Activated CD4-positive, alpha-beta memory T cell treated with anti-CD3 and anti-CD28 coated beads, Interleukin-2, amount 10 ng/mL, durations not matched to agents 7 days and 5 days (primary cell): ENCODE measurements around the gene AGAP1. TPM values are rescaled to one million over a fixed set of nuclear protein-coding genes. Genes with fewer than 3 reads are reported as not detected.
"Not testable (repeated sequence)": the region's sequence is repeated elsewhere in the genome, so short reads cannot be mapped to it uniquely, and the experiment has no call there.

Experiments
- CTCF ChIA-PET: fragments of 350-600 bp; sonication (Branson Sonifier 250); formaldehyde crosslinking; loops from one replicate; lab custom pipeline; 2021; ENCODE audit warnings: antibody characterized with exemption, inconsistent platforms; lab: Charles Lee
- POLR2A ChIA-PET: fragments of 350-600 bp; sonication (Branson Sonifier 250); formaldehyde crosslinking; loops from one replicate; lab custom pipeline; 2021; ENCODE audit warnings: antibody characterized with exemption; lab: Charles Lee
- DNase-seq: peaks from one replicate; pipeline ENCODE4 v3.0.0-alpha.2; 2020
- H3K27ac Mint-ChIP-seq: one replicate; pipeline ENCODE4 v1.8.0; 2021; ENCODE audit warnings: mild to moderate bottlenecking, mixed read lengths
- H3K27me3 Mint-ChIP-seq: one replicate; pipeline ENCODE4 v1.8.0; 2021; ENCODE audit warnings: mixed read lengths
- H3K36me3 Mint-ChIP-seq: one replicate; pipeline ENCODE4 v1.8.0; 2021; ENCODE audit warnings: low read depth, mixed read lengths
- H3K4me1 Mint-ChIP-seq: one replicate; pipeline ENCODE4 v1.8.0; 2021; ENCODE audit warnings: mixed read lengths
- H3K4me3 Mint-ChIP-seq: one replicate; pipeline ENCODE4 v1.8.0; 2021; ENCODE audit warnings: mild to moderate bottlenecking, mixed read lengths
- H3K9me3 Mint-ChIP-seq: one replicate; pipeline ENCODE4 v1.8.0; 2021; ENCODE audit warnings: mixed read lengths
- total RNA-seq, 2 experiments: library from RNA; stranded (reverse); gene quantifications; one replicate each; pipeline ENCODE4 v1.2.3, GENCODE V29; 2021

Gene AGAP1
- total RNA-seq, 2 experiments from 2014 or later: 1.1 to 1.2 TPM

DNA sequence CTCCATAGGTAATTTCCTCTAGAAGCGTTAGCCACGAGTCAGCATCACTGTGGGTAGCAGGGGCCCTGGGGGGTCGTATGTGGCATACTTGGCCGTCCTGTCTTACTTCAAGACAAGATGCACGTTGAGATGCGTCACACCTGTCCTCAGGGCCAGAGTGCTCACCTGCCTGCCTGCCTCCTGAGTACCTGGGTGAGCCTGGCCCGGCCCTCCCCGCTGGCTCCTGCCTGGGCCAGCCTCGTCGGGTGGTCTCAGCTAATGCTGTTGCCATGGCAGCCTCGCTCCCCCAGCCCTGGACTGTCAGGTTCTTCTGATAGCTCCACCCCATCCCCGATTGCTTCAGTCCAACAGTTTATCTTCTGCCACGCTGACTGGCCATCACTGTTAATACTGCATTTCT, 441.9 kb downstream of the AGAP1 start:
- no peaks in the 10 kb centered on the region for H3K4me1 Mint-ChIP-seq
- no peaks in the 10 kb centered on the region for H3K36me3 Mint-ChIP-seq
- CTCF ChIA-PET: interaction anchor here (1.0 to 1.4 kb wide), 2 partner anchors 157 to 159 kb away, joined by 3 read pairs; no protein-coding TSS in a partner anchor
- H3K27me3 Mint-ChIP-seq: no peaks in the 10 kb centered on the region
- peaks cover 8% of the 10 kb centered on the region for H3K9me3 Mint-ChIP-seq
- POLR2A ChIA-PET: no interaction called here
- H3K27ac Mint-ChIP-seq: no peak overlapping the region
- no peak for DNase-seq
- no peak overlapping the region for H3K4me3 Mint-ChIP-seq

GRCh38 chr2:235936493-235936892, 442.6 kb downstream of the AGAP1 start:
- ChIA-PET POLR2A (no interaction called here), CTCF (interaction anchor here (0.6 to 1.4 kb wide), 5 partner anchors 15 to 205 kb away, joined by 3 to 4 read pairs (median 3); no protein-coding TSS in a partner anchor)
- no peak for DNase-seq
- H3K27me3 Mint-ChIP-seq: no peaks in the 10 kb centered on the region
- H3K36me3 Mint-ChIP-seq: no peaks in the 10 kb centered on the region
- H3K9me3 Mint-ChIP-seq: peaks cover 8% of the 10 kb centered on the region
- no peaks in the 10 kb centered on the region for H3K4me1 Mint-ChIP-seq
- no peak overlapping the region for H3K27ac Mint-ChIP-seq
- no peak overlapping the region for H3K4me3 Mint-ChIP-seq

DNA sequence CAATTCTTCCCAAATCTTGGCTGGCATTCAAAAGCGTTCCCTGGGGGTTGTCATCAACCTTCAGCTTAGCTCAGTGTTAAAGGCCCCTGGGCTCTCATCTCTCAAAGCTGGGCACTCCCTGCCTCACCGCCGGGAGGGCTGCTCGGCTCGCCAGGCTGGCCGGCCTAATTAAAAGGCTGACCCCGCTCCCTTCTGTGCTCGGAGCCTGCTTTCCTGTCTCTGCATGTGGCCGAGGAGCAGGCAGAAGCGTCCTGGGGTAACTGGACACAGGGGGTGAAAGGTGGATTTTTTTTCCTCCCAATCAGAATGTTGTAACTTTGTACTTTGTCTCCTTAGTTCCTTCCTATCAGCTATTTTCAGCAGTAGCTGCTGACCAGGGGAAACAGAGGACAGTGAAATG, 443.2 kb downstream of the AGAP1 start:
- no peak overlapping the region for H3K27ac Mint-ChIP-seq
- POLR2A ChIA-PET: no interaction called here
- H3K36me3 Mint-ChIP-seq: no peaks in the 10 kb centered on the region
- CTCF ChIA-PET: interaction anchor here (0.6 to 1.1 kb wide), 3 partner anchors 14 to 206 kb away, joined by 3 to 4 read pairs (median 3); no protein-coding TSS in a partner anchor
- H3K27me3 Mint-ChIP-seq: no peaks in the 10 kb centered on the region
- H3K9me3 Mint-ChIP-seq: peaks cover 8% of the 10 kb centered on the region
- no peak overlapping the region for H3K4me3 Mint-ChIP-seq
- H3K4me1 Mint-ChIP-seq: no peaks in the 10 kb centered on the region
- DNase-seq: no peak

GRCh38 chr2:235937526-235937925, 443.7 kb downstream of the AGAP1 start:
- no peaks in the 10 kb centered on the region for H3K36me3 Mint-ChIP-seq
- H3K4me1 Mint-ChIP-seq: no peaks in the 10 kb centered on the region
- CTCF ChIA-PET: no interaction called here
- H3K27me3 Mint-ChIP-seq: no peaks in the 10 kb centered on the region
- peaks cover 8% of the 10 kb centered on the region for H3K9me3 Mint-ChIP-seq
- no peak overlapping the region for H3K27ac Mint-ChIP-seq
- POLR2A ChIA-PET: no interaction called here
- no peak overlapping the region for H3K4me3 Mint-ChIP-seq
- no peak for DNase-seq

DNA sequence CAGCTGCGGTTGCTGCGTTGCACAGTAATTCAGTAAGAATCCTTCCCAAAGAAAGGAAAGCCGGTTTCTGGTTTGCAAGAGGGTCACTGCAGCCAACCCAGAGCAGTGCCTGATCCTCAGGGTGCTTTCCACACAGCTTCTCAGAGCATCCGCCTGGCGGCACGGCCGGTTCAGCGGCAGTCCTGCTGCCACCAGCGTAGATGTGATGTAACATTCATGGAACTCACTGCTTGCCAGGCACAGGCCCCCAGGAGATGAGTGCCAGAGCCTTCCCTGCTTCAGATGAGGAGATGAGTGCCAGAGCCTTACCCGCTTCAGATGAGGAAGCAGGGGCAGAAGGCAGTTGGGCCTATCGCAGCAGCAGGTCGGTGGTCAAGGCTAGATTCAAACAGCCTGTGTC, 444.1 kb downstream of the AGAP1 start:
- CTCF ChIA-PET: no interaction called here
- Mint-ChIP-seq H3K36me3 (no peaks in the 10 kb centered on the region), H3K9me3 (peaks cover 8% of the 10 kb centered on the region), H3K4me3 (no peak overlapping the region), H3K27me3 (no peaks in the 10 kb centered on the region), H3K27ac (no peak overlapping the region), H3K4me1 (no peaks in the 10 kb centered on the region)
- no peak for DNase-seq
- POLR2A ChIA-PET: no interaction called here

DNA sequence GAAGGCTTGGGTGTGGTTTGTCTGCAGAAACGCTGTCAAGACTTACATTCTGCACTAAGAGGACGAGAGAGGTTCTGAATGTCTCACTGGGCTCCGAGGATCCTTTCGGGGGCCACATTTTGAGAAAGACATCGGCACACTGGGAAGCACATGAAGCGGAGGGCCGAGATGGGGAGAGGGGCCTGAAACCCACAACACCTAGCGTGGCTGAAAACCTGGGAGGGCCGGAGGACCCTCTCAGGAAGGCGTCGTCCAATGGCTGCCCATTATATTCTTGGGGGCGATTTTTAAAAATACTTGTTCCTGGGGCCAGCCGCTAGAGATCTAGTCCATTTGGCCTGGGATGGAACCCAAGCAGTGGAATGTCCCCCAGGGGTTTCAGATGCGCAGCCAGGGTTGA, 444.8 kb downstream of the AGAP1 start:
- no peak overlapping the region for H3K27ac Mint-ChIP-seq
- CTCF ChIA-PET: no interaction called here
- H3K36me3 Mint-ChIP-seq: no peaks in the 10 kb centered on the region
- POLR2A ChIA-PET: no interaction called here
- peaks cover 8% of the 10 kb centered on the region for H3K9me3 Mint-ChIP-seq
- no peaks in the 10 kb centered on the region for H3K4me1 Mint-ChIP-seq
- H3K4me3 Mint-ChIP-seq: no peak overlapping the region
- H3K27me3 Mint-ChIP-seq: no peaks in the 10 kb centered on the region
- no peak for DNase-seq

DNA sequence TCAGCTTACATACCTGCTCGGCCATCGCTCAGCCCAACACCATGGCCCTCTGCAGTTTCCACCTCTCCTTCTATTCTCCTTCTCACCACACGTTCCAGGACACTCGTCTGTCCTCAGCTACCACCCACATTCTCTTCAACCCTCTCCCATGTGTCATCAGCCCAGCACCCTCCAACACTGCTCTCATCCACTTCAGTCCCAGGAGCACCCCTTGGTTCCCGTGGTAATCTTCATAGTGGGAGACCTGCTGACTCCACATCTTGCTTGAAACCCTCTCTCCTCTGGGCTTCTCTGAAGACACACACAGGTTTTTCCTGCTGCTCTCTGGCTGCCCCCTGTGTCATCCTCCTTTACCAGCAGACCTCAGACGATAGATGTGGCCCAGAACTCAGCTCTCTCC, 445.6 kb downstream of the AGAP1 start:
- peaks cover 8% of the 10 kb centered on the region for H3K9me3 Mint-ChIP-seq
- no peak for DNase-seq
- no peaks in the 10 kb centered on the region for H3K36me3 Mint-ChIP-seq
- H3K4me1 Mint-ChIP-seq: no peaks in the 10 kb centered on the region
- no peaks in the 10 kb centered on the region for H3K27me3 Mint-ChIP-seq
- no peak overlapping the region for H3K4me3 Mint-ChIP-seq
- H3K27ac Mint-ChIP-seq: no peak overlapping the region
- CTCF ChIA-PET: no interaction called here
- POLR2A ChIA-PET: no interaction called here

DNA sequence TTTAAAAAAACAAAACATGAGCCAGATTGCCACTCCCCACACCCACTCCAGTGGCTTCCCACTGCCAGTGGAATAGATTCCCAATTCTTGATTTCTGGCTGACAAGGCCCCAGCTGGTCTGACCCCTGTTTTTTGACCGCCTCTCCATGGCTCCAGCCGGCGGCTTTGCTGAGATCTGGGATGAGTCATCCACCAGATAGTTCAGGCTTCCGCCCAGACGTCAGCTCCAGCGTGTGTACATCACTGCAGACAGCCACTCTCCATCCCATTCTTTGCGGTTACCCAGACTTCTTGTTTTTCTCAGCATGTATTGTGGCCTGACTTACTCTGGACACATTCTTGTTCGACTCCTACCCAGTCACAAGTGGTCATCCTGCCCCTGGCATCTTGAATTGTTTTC, 446.5 kb downstream of the AGAP1 start:
- ChIA-PET POLR2A (no interaction called here), CTCF (no interaction called here)
- Mint-ChIP-seq H3K27me3 (no peaks in the 10 kb centered on the region), H3K36me3 (no peaks in the 10 kb centered on the region), H3K27ac (no peak overlapping the region), H3K4me3 (no peak overlapping the region), H3K4me1 (no peaks in the 10 kb centered on the region), H3K9me3 (peaks cover 8% of the 10 kb centered on the region)
- no peak for DNase-seq

DNA sequence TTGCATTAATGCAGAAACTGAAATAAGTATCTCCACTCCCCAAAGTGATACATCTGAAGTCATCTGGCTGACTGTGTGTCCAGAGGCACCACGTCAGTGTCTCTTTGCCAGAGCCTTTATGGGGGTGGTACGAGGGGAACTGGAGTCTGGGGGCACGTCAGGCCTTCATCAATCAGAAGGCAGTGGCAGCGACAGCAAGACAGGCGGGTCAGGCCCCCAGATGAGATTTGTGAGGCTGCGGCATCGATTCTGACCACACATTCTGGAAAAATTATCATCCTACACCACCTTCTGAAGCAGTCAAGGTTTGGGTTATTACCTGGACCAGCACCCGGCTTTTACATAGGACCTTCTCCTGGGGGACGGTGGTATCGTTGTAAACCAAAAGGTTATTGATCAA, 450.7 kb downstream of the AGAP1 start:
- no peaks in the 10 kb centered on the region for H3K4me1 Mint-ChIP-seq
- H3K4me3 Mint-ChIP-seq: no peak overlapping the region
- H3K27me3 Mint-ChIP-seq: peaks cover 6% of the 10 kb centered on the region
- no peaks in the 10 kb centered on the region for H3K36me3 Mint-ChIP-seq
- H3K27ac Mint-ChIP-seq: no peak overlapping the region
- DNase-seq: no peak
- ChIA-PET CTCF (no interaction called here), POLR2A (no interaction called here)
- H3K9me3 Mint-ChIP-seq: no peaks in the 10 kb centered on the region

DNA sequence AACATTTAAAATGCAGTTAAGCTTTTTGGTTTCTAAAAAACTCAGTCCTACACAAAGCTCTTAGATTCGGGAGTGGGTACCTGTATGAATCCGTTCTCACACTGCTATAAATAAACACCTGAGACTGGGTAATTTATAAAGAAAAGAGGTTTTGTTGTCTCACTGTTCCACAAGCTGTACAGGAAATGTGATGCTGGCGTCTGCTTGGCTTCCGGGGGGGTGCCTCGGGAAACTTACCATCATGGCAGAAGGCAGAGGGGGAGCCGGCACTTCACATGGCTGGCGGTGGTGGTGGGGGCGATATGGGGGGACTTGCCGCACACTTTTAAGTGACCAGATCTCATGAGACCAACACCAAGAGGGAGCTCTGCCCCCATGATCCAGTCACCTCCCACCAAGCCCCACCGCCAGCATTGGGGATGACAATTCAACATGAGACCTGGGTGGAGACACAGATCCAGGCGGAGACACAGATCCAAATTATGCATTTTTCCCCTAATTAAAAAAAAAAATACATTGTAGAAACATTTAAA, 451.8 kb downstream of the AGAP1 start:
- Mint-ChIP-seq H3K36me3 (no peaks in the 10 kb centered on the region), H3K4me3 (no peak overlapping the region), H3K4me1 (no peaks in the 10 kb centered on the region), H3K27me3 (peaks cover 13% of the 10 kb centered on the region), H3K9me3 (no peaks in the 10 kb centered on the region), H3K27ac (no peak overlapping the region)
- POLR2A ChIA-PET: no interaction called here
- DNase-seq: no peak
- CTCF ChIA-PET: no interaction called here

- CTCF ChIA-PET: no interaction called here
Observed at GRCh38 chr2:235946590-235946989, 452.7 kb downstream of the AGAP1 start.

GRCh38 chr2:235947055-235947454, 453.2 kb downstream of the AGAP1 start:
- peaks cover 11% of the 10 kb centered on the region for H3K4me1 Mint-ChIP-seq
- H3K27ac Mint-ChIP-seq, CTCF ChIA-PET, H3K4me3 Mint-ChIP-seq, H3K9me3 Mint-ChIP-seq, H3K36me3 Mint-ChIP-seq, POLR2A ChIA-PET, DNase-seq: not testable (repeated sequence)
- peaks cover 19% of the 10 kb centered on the region for H3K27me3 Mint-ChIP-seq

More at GRCh38 chr2:235946590-235946989, 452.7 kb downstream of the AGAP1 start:
- no peaks in the 10 kb centered on the region for H3K36me3 Mint-ChIP-seq
- H3K9me3 Mint-ChIP-seq: no peaks in the 10 kb centered on the region
- no peak overlapping the region for H3K27ac Mint-ChIP-seq
- H3K4me3 Mint-ChIP-seq: no peak overlapping the region
- H3K4me1 Mint-ChIP-seq: peaks cover 6% of the 10 kb centered on the region
- peaks cover 18% of the 10 kb centered on the region for H3K27me3 Mint-ChIP-seq
- no peak for DNase-seq
- POLR2A ChIA-PET: no interaction called here

DNA sequence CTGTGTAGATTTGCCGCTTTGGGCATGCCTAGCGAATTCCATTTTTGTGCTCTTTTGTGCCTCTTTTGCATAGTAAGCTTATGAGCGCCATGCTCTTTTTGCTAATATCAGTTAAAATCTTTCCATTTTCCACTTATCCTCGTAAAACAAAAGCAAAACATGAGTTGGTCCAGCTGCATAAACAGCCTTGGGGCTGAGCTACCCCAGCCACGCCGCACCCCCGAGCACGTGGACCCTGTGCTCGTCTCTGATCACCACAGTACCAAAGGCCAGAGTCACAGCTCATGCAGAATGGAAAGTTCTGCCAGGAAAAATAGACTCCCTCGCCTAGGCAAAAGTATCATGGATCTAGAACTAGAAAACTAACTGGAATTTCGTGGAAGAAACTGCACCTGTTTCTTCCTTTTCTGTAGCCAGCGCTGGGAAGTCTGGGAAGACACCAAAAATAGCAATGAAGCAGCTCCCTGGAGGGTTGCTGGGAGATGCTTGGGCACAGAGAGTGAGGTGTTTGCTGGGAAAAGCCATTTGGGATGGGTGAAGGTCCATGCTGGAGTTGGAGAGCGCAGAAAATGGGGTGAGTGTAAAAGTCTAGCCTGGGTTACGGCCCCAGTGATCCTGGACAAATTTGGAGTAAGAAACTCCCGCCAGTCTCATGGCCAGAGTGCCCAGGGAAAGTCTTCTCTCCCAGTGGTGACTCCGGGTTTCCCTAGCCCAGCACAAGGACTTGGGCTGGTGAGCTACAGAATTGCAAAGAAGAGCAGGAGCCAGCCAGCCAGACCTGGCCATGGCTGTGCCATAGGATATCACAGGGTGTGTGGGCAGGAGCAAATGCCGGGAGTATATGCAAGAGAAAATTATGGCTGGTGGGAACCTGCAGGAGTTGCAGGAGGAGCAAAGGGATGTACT, 456.0 kb downstream of the AGAP1 start:
- peaks cover 21% of the 10 kb centered on the region for H3K4me1 Mint-ChIP-seq
- H3K36me3 Mint-ChIP-seq: no peaks in the 10 kb centered on the region
- ChIA-PET POLR2A (no interaction called here), CTCF (interaction anchor here (0.6 kb wide), 1 partner anchor 240 kb away, joined by 3 read pairs; no protein-coding TSS in a partner anchor)
- no peak overlapping the region for H3K27ac Mint-ChIP-seq
- no peaks in the 10 kb centered on the region for H3K9me3 Mint-ChIP-seq
- peaks cover 34% of the 10 kb centered on the region for H3K27me3 Mint-ChIP-seq
- DNase-seq: no peak
- no peak overlapping the region for H3K4me3 Mint-ChIP-seq
